Epithelial cell of prostate (primary cell): Measurements from ENCODE around the gene ZC3H4.
"Not testable (repeated sequence)": the region's sequence is repeated elsewhere in the genome, so short reads cannot be mapped to it uniquely, and the experiment has no call there.

Experiments
- DNase-seq: peaks from one replicate; pipeline ENCODE4 v3.0.0-alpha.2; 2011; ENCODE audit warnings: low read depth, low spot score
- H3K27ac ChIP-seq: fragments of 450-650 bp; 2 replicates; pipeline ENCODE4 v1.5.1; 2017; ENCODE audit warnings: mild to moderate bottlenecking

ZC3H4 gene

GRCh38 chr19:47112997-47113849 is at the start of gene ZC3H4:
Gene ZC3H4, minus strand, starts transcription at chr19:47113776. Its CDS starts 1,192 bp downstream, at chr19:47112584.
- peak within 1 kb of the TSS; percentile 99 for H3K27ac ChIP-seq
- peak; percentile 95 for DNase-seq

GRCh38 chr19:47161876-47162489 is 48.4 kb upstream of the ZC3H4 start:
- no peak for DNase-seq
- no peak overlapping the region for H3K27ac ChIP-seq

- peak overlapping the region; percentile 86 for H3K27ac ChIP-seq
- no peak for DNase-seq
Observed at GRCh38 chr19:47158879-47159503, 45.4 kb upstream of the ZC3H4 start.

GRCh38 chr19:47158367-47158791 is 44.8 kb upstream of the ZC3H4 start:
- H3K27ac ChIP-seq = peak overlapping the region; percentile 86
- DNase-seq = no peak

GRCh38 chr19:47157431-47158321 is 44.1 kb upstream of the ZC3H4 start:
- H3K27ac ChIP-seq = peak overlapping the region; percentile 86
- DNase-seq = no peak

GRCh38 chr19:47156861-47157430 is 43.4 kb upstream of the ZC3H4 start:
- peak overlapping the region; percentile 86 for H3K27ac ChIP-seq
- DNase-seq = no peak

- no peak for DNase-seq
- H3K27ac ChIP-seq = no peak overlapping the region
Observed at GRCh38 chr19:47155148-47155547, 41.6 kb upstream of the ZC3H4 start.

- peak overlapping the region; percentile 78 for H3K27ac ChIP-seq
- no peak for DNase-seq
Observed at GRCh38 chr19:47153266-47153665, 39.7 kb upstream of the ZC3H4 start.

- peak overlapping the region; percentile 78 for H3K27ac ChIP-seq
- peak; percentile 72 for DNase-seq
Observed at GRCh38 chr19:47152632-47153031, 39.1 kb upstream of the ZC3H4 start.

GRCh38 chr19:47152205-47152604 is 38.6 kb upstream of the ZC3H4 start:
- H3K27ac ChIP-seq = peak overlapping the region; percentile 78
- no peak for DNase-seq

GRCh38 chr19:47151627-47152026 is 38.1 kb upstream of the ZC3H4 start:
- DNase-seq = no peak
- peak overlapping the region; percentile 78 for H3K27ac ChIP-seq

GRCh38 chr19:47146920-47147319 is 33.3 kb upstream of the ZC3H4 start:
- H3K27ac ChIP-seq = no peak overlapping the region
- DNase-seq = no peak

GRCh38 chr19:47145639-47146486 is 32.3 kb upstream of the ZC3H4 start:
- H3K27ac ChIP-seq = no peak overlapping the region
- no peak for DNase-seq

GRCh38 chr19:47144630-47145029 is 31.1 kb upstream of the ZC3H4 start:
- no peak overlapping the region for H3K27ac ChIP-seq
- no peak for DNase-seq

GRCh38 chr19:47143322-47144073 is 29.9 kb upstream of the ZC3H4 start:
- H3K27ac ChIP-seq = peak overlapping the region; percentile 35
- DNase-seq = no peak

- no peak for DNase-seq
- peak overlapping the region; percentile 35 for H3K27ac ChIP-seq
Observed at GRCh38 chr19:47142779-47143178, 29.2 kb upstream of the ZC3H4 start.

- peak overlapping the region; percentile 35 for H3K27ac ChIP-seq
- no peak for DNase-seq
Observed at GRCh38 chr19:47141695-47142094, 28.1 kb upstream of the ZC3H4 start.

- H3K27ac ChIP-seq, DNase-seq: not testable (repeated sequence)
Observed at GRCh38 chr19:47141252-47141651, 27.7 kb upstream of the ZC3H4 start.
